NCI-H2227 treated with DMSO at 0.1 percent for 48 hours (cell line): ENCODE data around the gene CCSER2.
"Not testable (repeated sequence)": the region's sequence is repeated elsewhere in the genome, so short reads cannot be mapped to it uniquely, and the experiment has no call there.

ENCODE experiments used
- DNase-seq: peaks from one replicate; lab custom pipeline; 2025; lab: John Stamatoyannopoulos, UW

CCSER2 gene

DNA sequence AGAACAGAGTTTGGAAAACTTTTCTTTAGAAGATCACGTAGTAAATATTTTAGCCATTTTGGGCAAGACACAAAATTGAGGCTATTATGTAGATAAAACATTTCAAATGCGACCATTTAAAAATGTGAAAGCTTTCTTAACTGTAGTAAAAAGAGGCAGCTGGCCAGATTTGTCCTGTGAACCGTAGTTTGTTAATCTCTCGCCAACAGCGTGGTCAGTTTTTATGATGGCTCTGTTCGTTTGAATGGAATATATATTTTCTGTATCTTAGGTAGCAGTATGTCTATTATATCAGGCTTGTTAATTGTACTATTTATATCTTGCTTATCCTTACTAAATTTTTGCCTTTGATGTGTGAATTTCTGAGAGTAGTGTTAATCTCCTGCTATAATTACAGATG, 124.9 kb downstream of the CCSER2 start:
- DNase-seq, result no peak

DNA sequence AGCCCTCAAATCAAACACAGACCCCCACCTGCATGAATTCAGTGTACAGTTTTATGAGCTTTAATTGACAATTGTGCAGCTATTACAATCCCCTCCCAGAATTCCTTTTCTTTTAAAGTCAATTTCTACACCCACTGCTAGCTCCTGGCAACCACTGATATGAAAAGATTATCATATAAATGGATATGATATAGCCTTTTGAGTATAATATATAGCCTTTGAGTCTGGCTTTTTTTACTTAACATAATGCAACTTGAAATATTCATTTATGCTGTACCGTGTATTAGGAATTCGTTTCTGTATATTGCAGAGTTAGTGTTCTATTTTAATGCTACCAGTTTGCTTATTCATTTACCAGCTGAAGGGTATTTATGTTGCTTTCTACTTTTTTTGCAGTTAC, 127.7 kb downstream of the CCSER2 start:
- no peak for DNase-seq

DNA sequence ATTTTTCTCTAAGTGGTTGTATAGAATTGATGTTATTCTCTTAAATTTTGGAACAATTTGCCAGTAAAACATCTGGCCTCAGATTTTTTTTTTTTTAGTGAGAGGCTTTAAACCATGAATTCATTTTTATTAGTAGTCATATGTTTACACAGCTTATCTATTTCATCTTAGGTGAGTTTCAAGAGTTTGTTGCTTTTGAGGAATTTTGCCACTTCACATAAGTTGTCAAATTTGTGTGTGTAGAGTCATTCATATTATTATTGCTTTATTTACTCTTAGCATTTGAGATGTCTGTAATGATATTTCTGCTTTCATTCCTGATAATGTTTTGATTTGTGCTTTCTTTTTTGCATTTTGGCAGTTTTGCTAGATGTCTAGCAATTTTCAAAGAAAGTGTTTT, 132.1 kb downstream of the CCSER2 start:
- no peak for DNase-seq

DNA sequence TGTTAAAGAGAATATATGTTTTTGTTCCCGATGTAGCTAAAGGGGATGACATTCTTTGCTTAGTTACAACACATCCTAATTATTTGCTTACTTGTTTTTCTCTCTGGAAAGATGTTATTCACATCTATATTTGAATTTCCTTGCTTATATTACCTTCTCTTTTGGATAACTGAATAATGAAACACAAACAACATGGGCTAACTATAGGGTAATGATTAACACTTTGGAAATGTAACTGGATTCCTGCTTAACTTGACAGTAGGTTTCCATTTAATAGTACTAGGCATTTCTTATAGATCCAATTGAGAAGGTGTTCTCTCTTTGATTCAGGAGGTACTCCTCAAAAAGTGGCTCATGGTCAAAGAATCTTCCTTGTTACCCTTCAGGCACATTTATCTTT, 141.1 kb downstream of the CCSER2 start:
- DNase-seq, result no peak

DNA sequence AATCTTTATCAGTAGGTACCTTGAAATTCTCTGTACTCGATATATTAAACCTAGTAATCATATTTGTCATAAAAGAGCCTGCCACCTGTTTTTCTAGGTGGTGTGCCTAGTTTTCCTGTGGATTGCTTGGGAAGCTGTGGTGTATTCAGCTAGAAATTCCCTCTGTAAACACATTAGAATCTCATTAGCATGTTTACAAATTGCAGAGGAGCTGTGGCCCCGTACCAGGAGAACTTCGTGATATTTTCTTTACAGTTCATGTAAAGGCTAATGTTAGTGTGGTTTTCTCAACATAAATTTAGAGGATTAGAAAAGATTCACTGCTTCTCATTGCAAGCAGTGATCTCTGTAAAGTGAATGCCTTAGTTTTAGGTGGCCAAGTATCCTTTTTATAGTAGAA, 144.7 kb downstream of the CCSER2 start:
- no peak for DNase-seq

DNA sequence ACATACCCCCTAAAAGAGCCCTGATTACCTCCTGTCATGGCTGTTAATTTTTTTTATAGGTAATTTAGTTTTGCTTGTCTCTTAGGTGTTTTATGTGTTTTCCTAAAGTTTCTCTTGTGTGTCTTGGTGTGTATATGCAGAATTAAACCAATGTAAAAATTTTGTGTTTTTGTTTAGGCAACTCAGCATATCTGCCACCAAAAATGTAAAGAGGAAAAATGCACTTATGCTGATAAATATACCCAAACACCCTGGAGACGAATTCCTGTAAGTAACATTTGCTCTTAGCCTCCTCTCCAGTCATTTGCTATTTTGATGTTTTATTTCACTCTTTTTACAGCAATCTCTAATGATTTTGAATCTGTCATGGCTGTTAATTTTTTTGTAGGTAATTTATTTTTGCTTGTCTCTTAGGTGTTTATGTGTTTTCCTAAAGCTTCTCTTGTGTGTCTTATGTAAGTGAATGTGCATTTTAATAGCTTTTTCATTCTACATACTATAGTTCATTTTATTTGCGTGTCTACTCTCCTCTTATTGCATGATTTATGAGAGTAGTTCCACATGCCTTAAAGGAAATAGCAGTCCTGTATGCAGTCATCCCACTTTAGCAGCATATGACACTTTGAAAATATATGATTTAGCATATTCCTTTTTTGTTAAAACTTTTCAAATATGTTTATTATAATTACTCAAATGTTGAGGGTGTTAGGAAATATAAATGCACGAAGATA, 149.2 kb downstream of the CCSER2 start:
- DNase-seq, result no peak

DNA sequence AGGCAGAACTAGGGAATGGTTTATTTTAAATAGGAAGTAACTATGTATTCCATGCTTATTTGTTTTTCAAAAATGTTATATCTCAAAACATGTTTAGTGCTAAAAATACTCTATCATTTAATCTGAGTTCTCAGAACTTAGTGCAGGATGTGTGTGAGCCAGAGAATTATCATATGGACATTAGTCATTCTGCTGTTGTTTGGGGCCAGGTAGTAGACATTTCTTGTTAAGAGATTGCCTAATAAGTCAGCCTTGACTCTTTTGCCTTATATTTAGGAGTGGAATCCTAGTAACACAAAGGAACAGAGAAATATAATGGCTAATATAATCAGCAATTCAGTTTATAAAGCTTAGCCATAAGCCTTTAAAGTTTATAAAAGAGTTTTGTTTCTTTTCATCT, 149.8 kb downstream of the CCSER2 start:
- DNase-seq, result no peak

DNA sequence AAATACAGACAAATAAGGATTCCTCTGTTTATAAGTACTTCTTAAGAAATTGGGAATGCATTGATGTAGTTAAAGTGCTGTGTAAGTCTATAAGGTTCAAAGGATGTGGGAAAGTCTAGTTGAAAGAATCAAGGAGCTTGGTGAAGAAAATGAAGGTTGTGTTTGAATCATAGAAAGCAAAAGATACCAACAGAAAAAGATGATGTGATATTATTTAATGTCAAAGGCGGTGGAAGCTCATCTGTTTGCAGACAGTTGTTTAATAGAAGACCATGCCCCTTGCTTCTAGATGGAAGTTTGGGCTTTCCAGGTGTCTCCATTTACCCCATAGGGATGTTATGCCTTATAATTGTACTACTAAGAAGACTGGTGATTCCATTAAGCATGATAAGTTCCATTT, 150.3 kb downstream of the CCSER2 start:
- DNase-seq, result no peak

DNA sequence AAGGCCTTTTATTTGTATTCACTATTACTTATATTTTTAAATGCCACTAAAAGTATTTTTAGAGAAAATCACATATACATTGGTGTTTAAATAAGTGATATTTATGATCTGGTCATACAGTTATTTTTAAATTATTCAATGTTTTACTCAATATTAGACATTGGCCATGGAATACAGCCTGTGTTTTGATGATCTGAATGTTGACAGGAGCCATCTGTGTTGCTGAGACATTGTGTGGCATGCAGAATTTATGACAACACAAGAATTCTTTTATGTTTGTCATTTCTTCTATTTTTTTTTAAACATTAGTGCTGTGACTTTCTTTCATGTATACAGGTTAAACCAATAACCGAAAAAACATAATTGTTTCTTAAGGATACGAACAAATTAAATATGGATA, 156.2 kb downstream of the CCSER2 start:
- DNase-seq, result no peak

DNA sequence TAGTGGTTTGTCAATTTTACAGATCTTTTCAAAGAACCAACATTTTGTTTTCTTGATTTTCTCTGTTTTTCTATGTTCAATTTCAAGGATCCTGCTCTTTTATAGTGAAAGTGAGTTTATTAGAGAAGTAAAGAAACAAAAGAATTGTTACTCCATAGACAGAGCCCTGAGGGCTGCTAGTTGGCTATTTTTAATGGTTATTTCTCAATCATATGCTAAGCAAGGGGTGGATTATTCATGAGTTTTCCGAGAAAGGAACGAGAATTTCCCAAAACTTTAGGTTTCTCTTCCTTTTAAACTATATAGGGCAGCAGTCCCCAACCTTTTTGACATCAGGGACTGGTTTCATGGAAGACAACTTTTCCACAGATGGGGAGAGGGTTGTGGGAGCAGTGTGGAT, 165.0 kb downstream of the CCSER2 start:
- no peak for DNase-seq

DNA sequence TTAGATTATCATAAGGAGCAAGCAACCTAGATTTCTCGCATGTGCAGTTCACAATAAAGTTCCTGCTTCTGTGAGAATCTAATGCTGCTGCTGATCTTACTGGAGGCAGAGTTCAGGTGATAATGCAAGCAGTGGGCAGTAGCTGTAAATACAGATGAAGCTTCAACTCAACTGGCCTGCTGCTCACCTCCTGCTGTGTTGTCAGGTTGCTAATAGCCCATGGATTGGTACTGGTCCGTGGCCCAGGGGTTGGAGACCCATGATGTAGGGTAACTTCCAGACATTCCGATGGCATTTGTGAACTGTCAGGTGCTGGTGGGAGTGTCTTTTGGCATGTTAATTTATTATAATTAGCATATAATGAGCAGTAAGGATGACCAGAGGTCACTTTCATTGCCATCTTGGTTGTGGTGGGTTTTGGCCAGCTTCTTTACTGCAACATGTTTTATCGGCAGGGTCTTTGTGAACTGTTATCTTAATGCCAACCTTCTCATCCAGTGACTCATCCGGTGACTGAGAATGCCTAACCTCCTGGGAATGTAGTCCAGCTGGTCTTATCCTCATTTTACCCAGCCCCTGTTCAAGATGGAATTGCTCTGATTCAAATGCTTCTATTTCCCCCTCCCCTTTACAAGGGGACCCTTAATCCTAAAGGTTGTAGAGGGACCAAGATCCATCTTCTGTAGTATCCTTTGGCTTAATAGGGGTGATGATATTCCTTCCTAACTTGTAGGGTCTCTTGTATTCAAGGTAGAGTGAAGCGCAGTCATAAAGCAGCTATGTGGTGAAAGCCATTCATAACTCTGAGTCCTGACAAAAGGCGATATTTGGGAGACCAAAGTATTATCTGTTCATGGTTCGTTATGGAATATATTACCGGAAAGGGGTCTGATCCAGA, 165.8 kb downstream of the CCSER2 start:
- no peak for DNase-seq

DNA sequence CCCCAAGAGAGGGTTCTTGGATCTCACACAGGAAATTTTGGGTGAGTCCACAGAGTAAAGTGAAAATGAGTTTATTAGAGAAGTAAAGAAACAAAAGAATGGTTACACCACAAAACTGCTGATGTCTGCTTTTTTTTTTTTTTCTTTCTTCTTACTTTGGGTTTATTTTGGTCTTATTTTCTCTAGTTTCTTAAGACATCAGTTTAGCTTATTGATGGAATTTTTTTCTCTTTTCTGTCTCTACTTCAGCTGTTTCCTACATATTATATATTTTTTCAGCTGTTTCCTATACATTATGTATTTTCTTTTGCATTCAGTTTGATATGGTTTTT, 166.4 kb downstream of the CCSER2 start:
- no peak for DNase-seq

DNA sequence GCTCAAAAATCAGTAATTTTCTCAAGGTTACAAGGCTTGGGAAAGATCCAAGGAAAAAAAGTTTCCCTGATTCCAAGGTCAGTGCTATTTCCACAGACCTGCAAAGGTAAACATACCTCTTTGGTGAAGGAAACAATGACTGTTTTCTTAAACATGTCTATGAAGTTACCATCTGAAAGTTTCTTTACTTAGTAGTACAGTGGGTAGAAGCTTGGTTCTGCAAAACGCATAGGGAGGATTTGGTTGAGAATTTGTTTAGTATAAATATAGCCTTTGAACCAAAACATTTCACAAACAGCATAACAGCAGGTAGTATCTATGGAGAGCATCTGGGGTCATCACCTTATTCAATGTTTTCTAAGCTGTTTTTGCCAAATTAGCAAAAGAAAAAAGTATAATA, 169.6 kb downstream of the CCSER2 start:
- no peak for DNase-seq

DNA sequence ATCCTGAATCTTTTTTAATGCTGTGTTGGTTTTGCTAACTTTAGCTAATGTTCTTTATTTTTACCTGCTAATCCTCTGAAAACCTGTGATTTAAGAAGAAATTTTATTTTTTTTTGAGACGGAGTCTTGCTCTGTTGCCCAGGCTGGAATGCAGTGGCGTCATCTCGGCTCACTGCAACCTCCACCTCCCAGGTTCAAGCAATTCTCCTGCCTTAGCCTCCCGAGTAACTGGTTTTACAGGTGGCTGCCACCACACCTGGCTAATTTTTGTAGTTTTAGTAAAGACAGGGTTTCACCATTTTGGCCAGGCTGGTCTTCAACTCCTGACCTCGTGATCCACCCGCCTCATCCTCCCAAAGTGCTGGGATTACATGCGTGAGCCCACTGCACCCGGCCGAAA, 170.7 kb downstream of the CCSER2 start:
- DNase-seq, result not testable (repeated sequence)

DNA sequence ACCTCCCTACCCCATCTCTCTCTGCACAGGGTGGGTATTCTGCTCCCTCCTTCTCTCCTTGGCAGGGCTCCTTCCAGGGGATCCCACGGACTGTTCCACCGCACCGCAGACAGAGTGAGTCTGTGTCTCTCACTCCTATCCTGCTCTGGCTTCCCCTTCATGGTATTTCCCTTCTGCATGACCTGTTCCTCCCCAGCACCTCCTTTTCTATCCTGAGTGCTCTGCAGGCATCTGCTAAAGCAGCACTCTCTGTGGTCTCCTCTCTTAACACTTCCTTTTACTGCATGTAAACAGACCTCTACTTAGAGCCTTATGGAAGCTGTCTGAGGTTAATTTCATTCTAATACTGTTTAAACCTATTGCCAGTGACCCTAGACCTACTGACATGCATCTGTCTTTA, 171.5 kb downstream of the CCSER2 start:
- DNase-seq, result no peak

DNA sequence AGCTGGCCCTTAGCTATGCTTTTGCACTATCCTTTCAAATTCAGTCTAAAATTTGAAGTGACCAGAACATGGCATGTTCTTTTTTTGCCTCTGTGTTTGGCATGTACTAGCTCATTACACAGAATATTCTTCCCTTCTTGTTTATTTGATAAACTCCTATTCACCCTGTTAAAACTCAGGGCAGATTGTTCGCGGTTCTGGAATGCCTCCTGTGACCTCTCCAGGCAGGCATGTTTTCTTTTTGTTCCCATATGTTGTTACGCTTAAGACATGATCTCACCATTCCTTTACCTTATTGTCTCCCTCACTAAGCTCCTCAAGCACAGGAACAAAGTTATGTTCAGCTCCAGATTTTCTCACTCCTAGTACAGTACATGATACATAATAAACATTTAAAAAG, 181.7 kb downstream of the CCSER2 start:
- DNase-seq, result no peak

DNA sequence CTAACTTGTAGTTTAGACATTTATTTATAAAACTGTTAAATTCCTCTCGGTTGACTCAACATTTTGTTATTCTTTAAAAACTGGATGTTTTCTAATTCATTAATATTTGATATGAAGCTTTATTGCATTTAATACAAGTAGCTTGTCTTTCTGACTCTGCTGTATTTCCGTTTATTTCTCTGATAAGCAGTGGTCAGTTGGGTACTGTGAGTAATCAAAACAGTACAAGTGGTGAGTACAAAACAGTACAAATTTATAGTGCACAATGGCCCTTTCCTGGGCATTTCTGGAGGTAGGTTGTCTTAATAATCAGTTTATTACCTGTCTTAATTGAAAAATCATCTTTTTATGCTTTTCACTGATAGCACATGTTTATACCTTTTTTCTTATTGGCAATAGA, 182.7 kb downstream of the CCSER2 start:
- no peak for DNase-seq

DNA sequence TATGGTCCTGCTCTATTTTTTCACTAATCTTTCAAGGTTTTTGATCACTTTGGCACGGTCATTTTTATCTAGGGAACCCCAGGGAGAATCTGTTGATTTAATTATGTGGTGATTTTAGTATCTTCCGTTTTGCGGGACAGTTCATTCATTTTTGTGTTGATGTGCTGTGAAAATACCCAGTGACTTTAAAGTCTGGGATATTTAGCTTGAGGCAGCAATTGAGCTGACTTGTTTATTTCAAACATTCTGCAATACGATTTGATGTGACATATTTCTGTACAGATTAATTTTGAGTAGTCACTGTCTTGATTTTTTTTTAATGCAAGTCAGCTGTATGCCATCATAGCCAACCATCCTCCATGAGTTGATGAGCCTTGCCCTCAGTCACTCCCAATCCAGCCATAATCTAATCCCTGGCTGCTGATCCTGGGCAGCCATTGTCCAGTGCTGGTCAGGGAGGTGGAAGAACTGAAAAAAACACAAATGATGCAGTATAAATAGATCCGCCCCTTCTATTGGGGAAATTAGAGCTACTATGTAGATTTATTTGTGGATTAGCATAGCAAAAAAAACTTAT, 183.4 kb downstream of the CCSER2 start:
- no peak for DNase-seq

DNA sequence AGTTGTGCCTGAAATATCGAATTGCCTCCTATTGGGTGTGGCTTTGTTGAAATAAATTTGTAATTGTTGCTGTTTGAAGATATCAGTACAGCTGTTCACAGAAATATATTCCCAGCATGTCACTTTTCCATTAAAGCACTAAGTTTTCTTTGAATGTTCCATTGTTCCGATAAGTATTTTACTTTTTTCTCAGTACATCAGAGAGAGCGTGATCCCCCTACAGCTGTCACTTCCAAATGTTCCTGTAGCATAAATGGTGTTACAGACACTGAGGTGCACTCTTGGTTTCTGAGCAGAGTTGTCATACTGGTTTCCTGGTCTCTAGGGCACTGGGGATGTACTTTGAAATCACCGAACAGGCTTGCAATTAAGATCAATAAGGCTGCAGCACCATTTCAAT, 189.2 kb downstream of the CCSER2 start:
- no peak for DNase-seq

DNA sequence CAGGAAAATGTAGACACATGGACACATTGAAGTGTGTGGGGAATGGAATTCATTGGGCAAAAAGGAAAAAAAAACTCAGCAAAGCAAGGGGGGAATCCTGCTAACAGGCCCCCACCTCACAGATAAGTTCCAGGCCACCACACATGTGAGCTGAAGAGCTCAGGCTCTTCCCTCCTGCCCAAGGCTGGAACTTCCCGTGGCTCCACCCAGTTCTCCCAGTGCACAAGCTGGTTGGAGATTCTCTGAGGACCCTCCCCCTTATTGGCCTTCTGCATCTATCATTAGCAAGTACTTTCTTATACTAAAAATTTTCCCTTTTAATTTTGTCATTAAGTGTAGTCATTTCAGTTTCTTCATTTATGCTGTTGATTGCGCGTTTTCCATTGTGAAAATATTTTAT, 190.8 kb downstream of the CCSER2 start:
- no peak for DNase-seq

DNA sequence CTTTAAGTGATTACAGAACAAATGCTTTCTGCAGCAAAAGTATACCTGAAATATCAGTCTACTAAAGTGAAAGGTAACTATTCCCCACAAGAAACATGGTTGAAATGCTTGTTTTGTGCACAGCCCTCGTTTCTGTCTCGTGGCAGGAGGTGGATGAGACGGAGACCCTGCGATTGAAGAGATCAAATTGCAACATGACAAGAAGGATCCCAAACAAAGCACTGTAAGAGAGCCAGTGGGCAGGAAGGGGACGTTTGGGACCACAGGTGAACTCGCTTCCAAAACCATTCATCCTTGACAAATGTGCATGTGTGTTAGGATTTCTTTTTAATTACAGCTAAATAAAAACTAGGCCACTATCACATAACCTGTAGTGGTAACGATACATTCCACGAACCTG, 192.6 kb downstream of the CCSER2 start:
- DNase-seq, result no peak

DNA sequence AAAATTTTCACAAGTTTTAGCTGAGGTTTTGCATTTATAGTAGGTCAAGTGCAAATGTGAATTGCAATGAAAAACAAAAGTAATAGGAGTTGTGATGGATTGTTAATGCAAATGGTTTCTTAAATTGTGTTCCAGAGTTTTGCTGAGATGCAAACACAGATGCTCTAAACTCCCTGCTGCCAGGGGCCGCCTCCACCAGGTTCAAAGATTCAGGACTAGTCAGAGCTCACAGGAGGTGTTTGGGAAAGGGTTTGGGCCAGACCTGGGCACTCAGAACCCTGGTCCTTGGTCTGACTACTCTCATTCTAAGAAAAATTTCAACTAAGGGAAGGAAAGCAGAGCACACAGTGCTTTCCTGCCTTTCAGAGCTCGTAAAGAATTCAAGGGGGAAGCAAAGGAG, 193.1 kb downstream of the CCSER2 start:
- no peak for DNase-seq
